Activated CD4-positive, alpha-beta T cell treated with anti-CD3 and anti-CD28 coated beads, Interleukin-2, Interleukin-4, amounts not matched to agents 100 ng/mL and 50 ng/mL, durations not matched to agents 16 hours and 8 hours (primary cell): ENCODE measurements around the gene ACSF2.
"Not testable (repeated sequence)": the region's sequence is repeated elsewhere in the genome, so short reads cannot be mapped to it uniquely, and the experiment has no call there.

ENCODE experiments used
- DNase-seq: peaks from one replicate; pipeline ENCODE4 v3.0.0-alpha.2; 2020; ENCODE audit warnings: low spot score

The ACSF2 gene

GRCh38 chr17:50464736-50465135 lies 38.7 kb downstream of the ACSF2 start:
- no peak for DNase-seq

GRCh38 chr17:50465171-50465570 lies 39.2 kb downstream of the ACSF2 start:
- no peak for DNase-seq

- DNase-seq, result no peak
Observed at GRCh38 chr17:50465635-50466034, 39.6 kb downstream of the ACSF2 start.

GRCh38 chr17:50466371-50467113 lies 40.5 kb downstream of the ACSF2 start:
- no peak for DNase-seq

- no peak for DNase-seq
Observed at GRCh38 chr17:50467114-50467854, 41.3 kb downstream of the ACSF2 start.

DNA sequence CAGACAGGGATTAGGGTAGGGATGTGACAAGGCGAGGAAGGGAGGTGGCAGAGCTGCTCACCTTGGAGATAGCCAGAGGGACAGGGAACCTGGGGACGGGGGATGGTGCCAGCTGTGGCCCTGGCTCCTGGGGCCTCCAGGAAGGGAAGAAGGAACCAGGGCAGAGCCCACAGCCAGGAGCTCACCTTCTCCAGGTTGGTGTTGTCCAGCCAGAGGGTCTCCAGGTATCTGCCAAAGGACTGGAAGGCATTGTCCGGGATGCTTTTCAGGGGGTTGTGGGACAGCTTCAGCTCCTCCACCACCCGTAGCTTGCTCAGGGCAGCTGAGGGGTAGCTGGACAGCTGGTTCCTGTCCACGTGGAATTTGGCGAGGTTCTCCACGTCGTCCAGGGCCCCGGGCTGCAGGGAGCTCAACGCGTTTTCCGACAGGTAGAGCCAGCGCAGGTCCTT lies 41.9 kb downstream of the ACSF2 start:
- no peak for DNase-seq

DNA sequence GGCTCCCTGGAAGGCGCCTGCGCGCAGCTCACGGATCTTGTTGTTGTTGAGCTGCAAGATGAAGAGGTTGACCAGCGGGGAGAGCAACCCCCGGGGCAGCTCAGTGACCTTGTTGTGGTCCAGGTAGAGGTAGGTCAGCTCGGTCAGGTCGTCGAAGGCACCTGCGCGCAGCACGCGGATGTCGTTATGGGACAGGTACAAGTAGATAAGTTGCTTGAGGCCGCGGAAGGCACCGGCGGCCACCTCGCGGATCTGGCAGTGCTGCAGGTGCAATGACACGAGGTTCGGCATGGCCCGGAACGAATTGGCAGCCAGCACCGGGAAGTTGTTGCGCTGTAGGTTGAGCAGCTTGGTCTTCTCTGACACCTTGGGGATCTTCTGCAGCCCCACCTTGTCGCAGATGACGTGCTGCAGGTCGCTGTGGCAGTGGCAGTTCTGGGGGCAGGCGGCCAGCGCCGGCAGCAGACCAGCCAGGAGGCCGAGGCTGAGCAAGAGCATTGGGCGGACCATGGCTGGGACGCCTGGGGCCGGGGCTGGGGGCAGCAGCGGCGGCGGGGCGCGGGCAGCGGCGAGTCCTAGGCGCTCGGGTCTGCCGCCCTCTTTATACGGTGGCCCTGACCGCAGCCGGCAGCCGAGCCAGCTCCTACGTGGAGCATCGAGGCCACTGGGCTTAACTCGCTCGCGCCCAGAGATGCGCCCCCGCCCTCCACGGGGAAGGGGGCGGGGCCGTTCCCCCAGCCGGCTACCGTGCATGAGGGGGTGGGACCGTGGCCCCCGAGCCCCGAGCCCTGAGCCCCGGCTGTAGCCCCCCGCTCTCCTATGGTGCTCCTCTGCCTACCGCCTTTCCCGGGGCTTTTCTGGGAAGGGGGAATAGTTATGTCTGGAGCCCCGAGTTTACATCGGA lies 42.5 kb downstream of the ACSF2 start, which contains the start of gene CHAD:
TSS of gene CHAD (minus strand) at position 577 of the 904 bp plus-strand sequence. CDS start at position 510, 67 bp downstream.
- DNase-seq, result no peak

GRCh38 chr17:50469208-50469605 lies 43.2 kb downstream of the ACSF2 start:
- no peak for DNase-seq

GRCh38 chr17:50469671-50470305 lies 43.8 kb downstream of the ACSF2 start:
- no peak for DNase-seq

- DNase-seq, result no peak
Observed at GRCh38 chr17:50470426-50470825, 44.4 kb downstream of the ACSF2 start.

DNA sequence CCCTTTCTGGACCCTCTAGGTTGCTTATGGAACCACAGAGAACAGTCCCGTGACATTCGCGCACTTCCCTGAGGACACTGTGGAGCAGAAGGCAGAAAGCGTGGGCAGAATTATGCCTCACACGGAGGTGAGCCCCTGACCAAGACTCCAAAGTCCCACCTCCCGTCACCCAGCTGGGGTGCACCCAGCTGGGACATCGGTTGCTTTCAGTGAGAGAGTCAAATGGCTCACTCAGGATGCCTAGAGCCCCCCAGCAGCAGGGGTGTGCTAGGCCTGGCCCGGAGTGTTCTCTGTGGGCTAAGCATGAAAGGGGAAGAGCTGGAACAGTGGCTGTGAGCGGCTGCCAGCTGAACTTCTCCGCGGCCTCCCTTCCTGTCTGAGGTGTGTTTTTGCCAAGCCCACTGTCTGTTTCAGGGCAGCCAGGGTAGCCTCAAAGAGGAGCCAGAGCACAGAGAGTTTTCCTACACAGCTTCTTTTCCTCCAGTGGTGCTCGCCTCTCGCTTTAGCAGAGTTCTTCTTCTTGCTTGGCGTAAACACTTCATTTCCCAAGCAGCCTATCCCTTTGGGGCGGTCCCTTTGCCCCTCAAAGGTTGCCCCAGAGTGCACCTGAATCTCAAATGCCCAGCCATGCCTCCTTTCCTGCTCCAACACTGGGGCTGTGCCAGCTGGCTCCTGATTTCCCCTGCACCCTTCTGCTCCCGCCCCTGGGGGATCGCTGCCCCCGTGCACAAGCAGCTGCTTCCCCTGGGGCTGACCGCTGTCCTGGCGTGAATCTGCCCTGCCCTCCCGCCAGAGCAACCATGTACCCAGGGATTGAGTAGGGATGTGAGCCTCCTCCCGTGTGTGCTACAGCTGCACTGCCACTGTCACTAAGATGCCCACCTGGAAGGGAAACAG lies 45.2 kb downstream of the ACSF2 start:
- DNase-seq, result no peak

DNA sequence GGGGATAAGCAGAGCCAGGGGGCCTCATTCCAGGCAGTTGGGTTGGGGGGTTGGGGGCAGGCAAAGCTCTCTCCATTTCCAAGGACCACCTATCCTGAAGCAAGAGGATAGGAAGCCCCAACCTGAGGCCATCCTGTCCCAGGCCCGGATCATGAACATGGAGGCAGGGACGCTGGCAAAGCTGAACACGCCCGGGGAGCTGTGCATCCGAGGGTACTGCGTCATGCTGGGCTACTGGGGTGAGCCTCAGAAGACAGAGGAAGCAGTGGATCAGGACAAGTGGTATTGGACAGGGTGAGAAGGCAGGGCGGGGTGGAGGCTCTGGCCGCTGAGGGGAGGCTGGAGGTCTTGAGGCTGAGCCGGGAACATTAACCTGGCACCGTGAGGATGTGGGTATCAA lies 46.3 kb downstream of the ACSF2 start:
- no peak for DNase-seq

- DNase-seq, result not testable (repeated sequence)
Observed at GRCh38 chr17:50472761-50473161, 46.7 kb downstream of the ACSF2 start.

DNA sequence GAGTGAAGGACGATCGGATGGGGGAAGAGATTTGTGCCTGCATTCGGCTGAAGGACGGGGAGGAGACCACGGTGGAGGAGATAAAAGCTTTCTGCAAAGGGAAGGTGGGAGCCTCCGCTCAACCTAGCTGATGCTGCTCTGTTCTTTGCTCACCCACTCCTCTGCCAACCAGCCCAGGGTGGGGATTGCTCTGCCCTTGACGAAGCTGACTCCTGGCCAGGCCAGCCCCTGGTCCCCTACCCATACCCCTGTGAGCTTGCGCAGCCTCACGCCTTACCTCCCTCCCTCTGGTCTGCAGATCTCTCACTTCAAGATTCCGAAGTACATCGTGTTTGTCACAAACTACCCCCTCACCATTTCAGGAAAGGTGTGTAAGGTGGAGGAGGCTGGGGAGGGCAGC lies 47.9 kb downstream of the ACSF2 start:
- no peak for DNase-seq

DNA sequence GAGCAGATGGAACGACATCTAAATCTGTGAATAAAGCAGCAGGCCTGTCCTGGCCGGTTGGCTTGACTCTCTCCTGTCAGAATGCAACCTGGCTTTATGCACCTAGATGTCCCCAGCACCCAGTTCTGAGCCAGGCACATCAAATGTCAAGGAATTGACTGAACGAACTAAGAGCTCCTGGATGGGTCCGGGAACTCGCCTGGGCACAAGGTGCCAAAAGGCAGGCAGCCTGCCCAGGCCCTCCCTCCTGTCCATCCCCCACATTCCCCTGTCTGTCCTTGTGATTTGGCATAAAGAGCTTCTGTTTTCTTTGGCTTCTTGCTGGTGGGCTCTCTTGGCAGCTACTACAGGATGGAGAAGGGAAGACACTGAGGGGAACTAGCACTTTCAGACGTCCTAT lies 48.5 kb downstream of the ACSF2 start:
- DNase-seq, result no peak

DNA sequence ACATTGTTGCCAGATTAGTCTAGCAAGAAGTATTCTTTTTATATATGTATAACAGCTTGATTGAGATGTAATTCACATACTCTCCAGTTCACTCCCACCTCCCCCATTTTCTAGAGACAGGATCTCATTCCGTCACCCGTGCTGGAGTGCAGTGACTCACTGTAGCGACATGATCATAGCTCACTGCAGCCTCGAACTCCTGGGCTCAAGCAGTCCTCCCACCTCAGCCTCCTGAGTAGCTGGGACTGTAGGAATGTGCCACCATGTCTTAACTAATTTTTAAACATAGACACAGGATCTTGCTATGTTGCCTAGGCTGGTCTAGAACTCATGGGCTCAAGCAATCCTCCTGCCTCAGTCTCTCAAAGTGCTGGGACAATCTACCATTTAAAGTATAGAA lies 49.3 kb downstream of the ACSF2 start:
- DNase-seq, result no peak

GRCh38 chr17:50475775-50476544 lies 49.9 kb downstream of the ACSF2 start:
- not testable (repeated sequence) for DNase-seq

DNA sequence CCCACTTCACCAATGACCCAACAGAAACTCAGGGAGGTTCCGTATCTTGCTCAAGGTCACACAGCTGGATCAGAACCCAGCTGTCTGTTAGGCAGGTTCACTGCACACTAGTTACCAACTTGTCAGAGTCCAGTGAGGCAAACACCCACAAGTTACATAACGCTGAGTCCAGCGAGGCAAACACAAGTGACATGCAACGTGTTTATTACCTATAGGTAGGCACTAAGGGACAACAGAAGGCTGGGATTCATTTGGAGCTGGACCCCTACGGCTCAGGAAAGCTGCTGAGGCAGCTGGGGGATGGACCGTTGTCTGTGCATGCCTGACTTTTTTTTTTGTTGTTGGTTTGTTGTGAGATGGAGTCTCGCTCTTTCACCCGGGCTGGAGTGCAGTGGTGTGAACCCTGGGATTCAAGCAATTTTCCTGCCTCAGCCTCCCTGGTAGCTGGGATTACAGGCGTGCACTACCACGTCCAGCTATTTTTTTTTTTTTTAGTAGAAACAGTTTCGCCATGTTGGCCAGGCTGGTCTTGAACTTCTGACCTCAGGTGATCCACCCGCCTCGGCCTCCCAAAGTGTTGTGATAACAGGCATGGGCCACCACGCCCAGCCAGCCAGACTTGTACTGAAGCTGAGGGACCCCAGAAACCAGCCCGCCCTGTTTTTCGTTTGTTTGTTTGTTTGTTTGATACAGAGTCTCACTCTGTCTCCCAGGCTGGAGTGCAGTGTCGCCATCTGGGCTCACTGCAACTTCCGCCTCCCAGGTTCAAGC lies 50.7 kb downstream of the ACSF2 start:
- no peak for DNase-seq

- DNase-seq, result no peak
Observed at GRCh38 chr17:50477976-50478375, 52.0 kb downstream of the ACSF2 start.
